GM12878 (cell line): ENCODE data around the gene PRF1.

Experiments used
- EP300 ChIP-seq, 2 experiments: fragments of 150-350 bp in 1 of 2; IDR thresholded peaks; 2 replicates each; pipeline ENCODE4 v1.6.1; 2011 to 2012; ENCODE audit warnings: low read depth in 2 of 2, low read length in 2 of 2, borderline replicate concordance in 1 of 2, improper control_type of control experiment in 1 of 2, inconsistent platforms in 1 of 2; ENCODE audit not compliant: control insufficient read depth in 1 of 2
- MYC ChIP-seq: IDR thresholded peaks from 2 replicates; pipeline ENCODE4 v1.6.1; 2011; ENCODE audit warnings: mild to moderate bottlenecking, low read length, moderate library complexity, inconsistent platforms; ENCODE audit not compliant: insufficient read depth, insufficient replicate concordance, insufficient read length, severe bottlenecking
- POLR2A ChIP-seq: IDR thresholded peaks from 2 replicates; pipeline ENCODE4 v1.6.1; 2011; ENCODE audit warnings: low read depth, mild to moderate bottlenecking, low read length
- YY1 ChIP-seq: IDR thresholded peaks from 2 replicates; pipeline ENCODE4 v1.6.1; 2011; ENCODE audit warnings: low read depth, mild to moderate bottlenecking, low read length
- ZZZ3 ChIP-seq: IDR thresholded peaks from 2 replicates; pipeline ENCODE4 v1.6.1; 2011; ENCODE audit warnings: low read depth; ENCODE audit not compliant: control insufficient read depth, insufficient read length
- TF ChIP-seq, protein P1 (sequence below): IDR thresholded peaks from 2 replicates; pipeline ENCODE4 v1.6.1; 2011; ENCODE audit warnings: low read depth, mild to moderate bottlenecking, low read length, moderate library complexity, borderline replicate concordance; ENCODE audit errors: extremely low read depth
- TF ChIP-seq, protein P2 (sequence below), 3 experiments: IDR thresholded peaks in 2 of 3; conservative IDR thresholded peaks in 1 of 3; 2 replicates each; pipeline ENCODE4 v1.5.1; 2011; ENCODE audit warnings: low read depth in 3 of 3, low read length in 3 of 3, mild to moderate bottlenecking in 3 of 3, control low read depth in 2 of 3, moderate library complexity in 2 of 3, inconsistent platforms in 1 of 3, mixed read lengths in 1 of 3; ENCODE audit not compliant: control insufficient read depth in 2 of 3, insufficient read depth in 1 of 3; ENCODE audit errors: extremely low read depth in 1 of 3

DNA sequence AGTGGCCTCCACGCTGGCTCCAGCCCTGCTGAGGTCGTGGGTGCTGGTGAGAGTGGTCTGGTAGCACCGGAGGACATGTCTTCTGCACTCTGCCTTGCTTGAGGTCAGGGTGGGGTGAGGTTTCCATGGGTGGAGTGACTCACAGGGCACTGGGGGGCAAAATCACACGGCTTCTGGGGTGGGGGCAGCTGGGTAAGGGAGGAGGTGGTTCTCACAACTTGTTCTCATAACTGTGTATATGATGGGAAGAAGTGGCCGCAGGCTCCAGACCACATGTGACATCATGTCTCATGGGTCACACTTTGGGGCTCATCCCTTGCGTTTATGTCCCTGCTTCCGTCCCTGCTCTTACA, 884 bp upstream of the PRF1 start:
- TF ChIP-seq, protein P1, sequence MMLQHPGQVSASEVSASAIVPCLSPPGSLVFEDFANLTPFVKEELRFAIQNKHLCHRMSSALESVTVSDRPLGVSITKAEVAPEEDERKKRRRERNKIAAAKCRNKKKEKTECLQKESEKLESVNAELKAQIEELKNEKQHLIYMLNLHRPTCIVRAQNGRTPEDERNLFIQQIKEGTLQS = no peak
- TF ChIP-seq, protein P2, sequence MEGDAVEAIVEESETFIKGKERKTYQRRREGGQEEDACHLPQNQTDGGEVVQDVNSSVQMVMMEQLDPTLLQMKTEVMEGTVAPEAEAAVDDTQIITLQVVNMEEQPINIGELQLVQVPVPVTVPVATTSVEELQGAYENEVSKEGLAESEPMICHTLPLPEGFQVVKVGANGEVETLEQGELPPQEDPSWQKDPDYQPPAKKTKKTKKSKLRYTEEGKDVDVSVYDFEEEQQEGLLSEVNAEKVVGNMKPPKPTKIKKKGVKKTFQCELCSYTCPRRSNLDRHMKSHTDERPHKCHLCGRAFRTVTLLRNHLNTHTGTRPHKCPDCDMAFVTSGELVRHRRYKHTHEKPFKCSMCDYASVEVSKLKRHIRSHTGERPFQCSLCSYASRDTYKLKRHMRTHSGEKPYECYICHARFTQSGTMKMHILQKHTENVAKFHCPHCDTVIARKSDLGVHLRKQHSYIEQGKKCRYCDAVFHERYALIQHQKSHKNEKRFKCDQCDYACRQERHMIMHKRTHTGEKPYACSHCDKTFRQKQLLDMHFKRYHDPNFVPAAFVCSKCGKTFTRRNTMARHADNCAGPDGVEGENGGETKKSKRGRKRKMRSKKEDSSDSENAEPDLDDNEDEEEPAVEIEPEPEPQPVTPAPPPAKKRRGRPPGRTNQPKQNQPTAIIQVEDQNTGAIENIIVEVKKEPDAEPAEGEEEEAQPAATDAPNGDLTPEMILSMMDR (IDR thresholded peaks at IDR 0.05 in 2 of 3, conservative IDR thresholded peaks at IDR 0.05 in 1 of 3; ENCODE audit: control insufficient read depth in 2 of 3, extremely low read depth in 1 of 3, insufficient read depth in 1 of 3, low read depth in 3 of 3, low read length in 3 of 3) = no peak
- TF ChIP-seq ZZZ3 (no peak), YY1 (no peak), POLR2A (no peak), EP300 (IDR thresholded peaks at IDR 0.05; ENCODE audit: borderline replicate concordance in 1 of 2, control insufficient read depth in 1 of 2, low read depth in 2 of 2, low read length in 2 of 2) (no peak), MYC (no peak)
